Neural cell (in vitro differentiated cells): Measurements from ENCODE around the gene ACTL8.

Source experiments
- CTCF ChIP-seq: fragments of 450-650 bp; IDR thresholded peaks from 2 replicates; pipeline ENCODE4 v1.5.1; 2014; ENCODE audit warnings: antibody characterized with exemption, mild to moderate bottlenecking, moderate library complexity; ENCODE audit not compliant: poor library complexity, severe bottlenecking
- EP300 ChIP-seq: fragments of 450-650 bp; conservative IDR thresholded peaks from 2 replicates; pipeline ENCODE4 v1.6.1; 2014; ENCODE audit warnings: antibody characterized with exemption, mild to moderate bottlenecking, moderate library complexity; ENCODE audit not compliant: poor library complexity, severe bottlenecking
- EZH2 ChIP-seq: fragments of 200-600, 300-800 bp; shearing (Covaris generic), sonication (generic); IDR thresholded peaks from 2 replicates; pipeline ENCODE4 v1.6.1; 2014; ENCODE audit warnings: antibody characterized with exemption, low read length, borderline replicate concordance, mild to moderate bottlenecking; ENCODE audit not compliant: insufficient read depth, poor library complexity, severe bottlenecking
- MXI1 ChIP-seq: fragments of 450-650 bp; conservative IDR thresholded peaks from 2 replicates; pipeline ENCODE4 v1.6.1; 2014; ENCODE audit warnings: antibody characterized with exemption, mild to moderate bottlenecking; ENCODE audit not compliant: poor library complexity, severe bottlenecking
- POLR2AphosphoS5 ChIP-seq: IDR thresholded peaks from 2 replicates; pipeline ENCODE4 v1.6.1; 2012
- RAD21 ChIP-seq: fragments of 450-650 bp; conservative IDR thresholded peaks from 2 replicates; pipeline ENCODE4 v1.6.1; 2014; ENCODE audit warnings: antibody characterized with exemption, mild to moderate bottlenecking, moderate library complexity
- REST ChIP-seq: IDR thresholded peaks from 2 replicates; pipeline ENCODE4 v1.6.1; 2012; ENCODE audit warnings: borderline replicate concordance
- TAF1 ChIP-seq: IDR thresholded peaks from 2 replicates; pipeline ENCODE4 v1.6.1; 2012; ENCODE audit warnings: low read depth

DNA sequence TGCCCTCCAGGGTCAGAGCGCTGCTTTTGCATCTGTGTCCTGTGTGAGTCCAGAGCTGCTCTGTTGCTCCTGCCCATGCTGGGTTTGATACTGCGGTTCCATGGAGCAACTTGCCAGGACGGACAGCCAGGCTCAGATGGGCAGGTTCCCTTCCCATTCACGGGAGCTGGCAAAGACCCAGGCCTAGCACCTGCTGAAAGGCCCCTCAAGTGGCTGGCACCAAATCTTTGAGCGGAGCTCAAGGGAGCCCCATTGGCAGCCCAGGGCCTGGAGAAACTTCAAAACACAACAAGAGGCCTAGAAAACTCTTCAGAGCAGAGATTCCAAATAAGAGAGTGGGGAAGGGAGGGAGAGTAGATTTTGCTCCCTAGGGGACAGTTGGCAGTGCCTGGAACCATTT lies 97.2 kb downstream of the ACTL8 start:
- TF ChIP-seq EP300 (no peak), POLR2AphosphoS5 (no peak), CTCF (no peak), EZH2 (no peak), MXI1 (no peak), REST (no peak), RAD21 (no peak), TAF1 (no peak)
